ENCODE measurements around the gene NKD1. TPM values are rescaled to one million over a fixed set of nuclear protein-coding genes. Genes with fewer than 3 reads are reported as not detected.

Gene NKD1
- total and polyA plus RNA-seq, 2 of the 8 experiments (the other 6 are each of a cell fraction or from before 2014, with no cell fraction given): 0.70 to 4.5 TPM

DNA sequence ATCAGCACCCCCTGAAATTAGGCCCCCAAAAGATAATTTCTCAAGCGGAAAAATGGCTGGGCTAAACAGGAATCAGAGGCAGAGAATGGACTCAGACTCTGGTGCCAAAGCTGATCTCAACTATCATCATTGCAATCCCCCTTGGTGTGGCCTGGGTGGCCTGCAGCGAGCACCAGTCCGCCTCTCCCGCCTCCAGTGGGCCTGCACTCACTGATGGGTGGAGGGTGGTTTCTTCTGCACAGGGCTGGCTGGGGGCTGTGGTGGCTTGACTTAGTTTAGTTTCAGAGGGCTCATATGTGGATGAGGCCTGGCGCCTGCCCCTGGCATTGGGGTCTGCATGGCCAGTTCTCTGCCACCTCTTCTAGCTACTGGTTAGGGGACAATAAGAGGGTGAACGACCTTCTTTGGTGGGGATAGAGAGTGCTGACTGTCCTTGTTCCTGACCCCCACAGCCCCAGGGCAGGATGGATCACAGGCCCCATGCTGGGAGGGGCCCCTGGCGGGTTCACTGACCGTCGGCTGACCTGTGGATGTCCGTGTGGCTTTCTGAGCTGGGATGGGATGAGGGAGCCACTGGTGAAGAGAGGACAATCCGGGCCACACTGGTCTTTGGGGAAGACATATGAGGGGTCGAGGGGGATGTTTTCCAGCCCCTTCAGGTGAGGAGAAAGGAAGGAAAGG is 70.2 kb downstream of the NKD1 start:
- Histone ChIP-seq H3K79me1 (ENCODE audit: low read depth, low read length) (no peaks in the 10 kb centered on the region), H3K4ac (replicated peaks; ENCODE audit: insufficient read length, low read depth, low read length) (no peak overlapping the region), H4K91ac (replicated peaks; ENCODE audit: insufficient read length, low read length) (no peak overlapping the region), H3K9me3 (ENCODE audit: insufficient read depth in 2 of 2, low read depth in 1 of 2, low read length in 1 of 2) (no peaks in the 10 kb centered on the region), H2BK5ac (ENCODE audit: low read depth, low read length) (no peak overlapping the region), H3K23me2 (ENCODE audit: low read depth, low read length) (no peaks in the 10 kb centered on the region), H3K23ac (ENCODE audit: insufficient read length) (no peak overlapping the region), H3K4me2 (ENCODE audit: insufficient read depth in 1 of 2, low read depth in 2 of 2, low read length in 2 of 2) (no peak overlapping the region), H2AFZ (ENCODE audit: low read length) (no peak overlapping the region), H3K27me3 (replicated peaks in 1 of 4; ENCODE audit: control insufficient read depth in 3 of 4, extremely low read depth in 1 of 4, insufficient read depth in 3 of 4, low read length in 3 of 4) (no peaks in the 10 kb centered on the region), H2BK15ac (ENCODE audit: low read length) (no peak overlapping the region), H2BK20ac (ENCODE audit: low read length) (no peak overlapping the region), H4K20me1 (replicated peaks in 1 of 2; ENCODE audit: control insufficient read depth in 1 of 2, insufficient read depth in 2 of 2, low read length in 2 of 2) (no peaks in the 10 kb centered on the region), H3K18ac (ENCODE audit: extremely low read depth, low read length) (no peak overlapping the region), H3K4me1 (replicated peaks in 1 of 4; ENCODE audit: control insufficient read depth in 3 of 4, insufficient read depth in 4 of 4, low read length in 3 of 4) (peaks cover 0 to 2% (median 1%) of the 10 kb centered on the region in 4 experiments; a peak in 1 of 7 replicates), H2BK120ac (replicated peaks; ENCODE audit: low read depth, low read length) (no peak overlapping the region), H4K8ac (ENCODE audit: extremely low read depth, insufficient read depth, low read length) (no peak overlapping the region), H3K79me2 (ENCODE audit: control insufficient read depth in 1 of 2, insufficient read depth in 2 of 2, low read length in 2 of 2) (no peaks in the 10 kb centered on the region), H4K5ac (ENCODE audit: insufficient read length, low read depth, low read length) (no peak overlapping the region), H3K4me3 (ENCODE audit: extremely low read depth in 1 of 4, insufficient read depth in 2 of 4, low read depth in 3 of 4, low read length in 4 of 4) (no peak overlapping the region), H3K36me3 (ENCODE audit: control insufficient read depth in 2 of 4, insufficient read depth in 4 of 4, low read length in 3 of 4) (no peaks in the 10 kb centered on the region), H3K9ac (replicated peaks in 1 of 4; ENCODE audit: extremely low read depth in 1 of 4, low read depth in 3 of 4, low read length in 3 of 4) (no peak overlapping the region), H2AK5ac (ENCODE audit: low read depth, low read length) (no peak overlapping the region), H3K27ac (ENCODE audit: low read depth, low read length) (no peak overlapping the region), H3K56ac (replicated peaks; ENCODE audit: insufficient read length, low read depth, low read length) (no peak overlapping the region), H3K14ac (ENCODE audit: insufficient read length) (no peak overlapping the region), H2BK12ac (ENCODE audit: low read depth, low read length) (no peak overlapping the region)
- DNase-seq (ENCODE audit: low read depth in 1 of 2, low spot score in 2 of 2) (no peak), FAIRE-seq (no peak)
- ChIA-PET CTCF (ENCODE audit: partially characterized antibody) (interaction anchor here (0.8 to 1.8 kb wide), 4 partner anchors 8 to 188 kb away, joined by 3 to 7 read pairs (median 4); no protein-coding TSS in a partner anchor), POLR2A (ENCODE audit: partially characterized antibody) (interaction anchor here (1.2 kb wide), 1 partner anchor 9 kb away, joined by 3 read pairs; no protein-coding TSS in a partner anchor)
- TF ChIP-seq YY1 (IDR thresholded peaks at IDR 0.05; ENCODE audit: low read depth, low read length) (no peak), SIX5 (IDR thresholded peaks at IDR 0.05; ENCODE audit: low read depth, low read length) (no peak), RAD21 (IDR thresholded peaks at IDR 0.05 in 1 of 2, conservative IDR thresholded peaks at IDR 0.05 in 1 of 2; ENCODE audit: low read depth in 2 of 2, low read length in 2 of 2) (no peak), EZH2 (IDR thresholded peaks at IDR 0.05; ENCODE audit: low read depth, low read length, severe bottlenecking) (no peak), POU5F1 (IDR thresholded peaks at IDR 0.05; ENCODE audit: low read depth, low read length) (no peak), JUND (IDR thresholded peaks at IDR 0.05; ENCODE audit: low read length) (no peak), RNF2 (IDR thresholded peaks at IDR 0.05; ENCODE audit: borderline replicate concordance, low read depth, low read length, missing control alignments, poor library complexity, severe bottlenecking) (no peak), CHD2 (IDR thresholded peaks at IDR 0.05; ENCODE audit: low read length) (no peak)
- TF ChIP-seq, protein P1, sequence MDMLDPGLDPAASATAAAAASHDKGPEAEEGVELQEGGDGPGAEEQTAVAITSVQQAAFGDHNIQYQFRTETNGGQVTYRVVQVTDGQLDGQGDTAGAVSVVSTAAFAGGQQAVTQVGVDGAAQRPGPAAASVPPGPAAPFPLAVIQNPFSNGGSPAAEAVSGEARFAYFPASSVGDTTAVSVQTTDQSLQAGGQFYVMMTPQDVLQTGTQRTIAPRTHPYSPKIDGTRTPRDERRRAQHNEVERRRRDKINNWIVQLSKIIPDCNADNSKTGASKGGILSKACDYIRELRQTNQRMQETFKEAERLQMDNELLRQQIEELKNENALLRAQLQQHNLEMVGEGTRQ (IDR thresholded peaks at IDR 0.05; ENCODE audit: low read length): no peak
- WGBS, 2 experiments (ENCODE audit: extremely low coverage in 1 of 2, insufficient coverage in 1 of 2, insufficient read length in 1 of 2, insufficient replicate concordance in 2 of 2, low coverage in 1 of 2, low lambda C conversion rate in 2 of 2, missing lambda C conversion rate in 1 of 2): 86% methylated on average over 12 of the region's 12 CpGs; no CpG with 5 or more reads in 1 of the 2 experiments

Data from H1 (cell line).